ENCODE data around the gene ARPC5.

ARPC5 gene

GRCh38 chr1:183675381-183675780, 39.8 kb upstream of the ARPC5 start:
- Histone ChIP-seq H3K4me3 (replicated peaks; ENCODE audit: low read depth, low read length) (no peak overlapping the region), H3K36me3 (ENCODE audit: control insufficient read depth, insufficient read depth, low read length) (no peaks in the 10 kb centered on the region), H3K27me3 (replicated peaks; ENCODE audit: control insufficient read depth, insufficient read depth, low read length) (no peaks in the 10 kb centered on the region)
- DNase-seq (ENCODE audit: extremely low read depth, insufficient read length), result no peak
- TF ChIP-seq CTCF (IDR thresholded peaks at IDR 0.05; ENCODE audit: insufficient read depth, low read length, poor library complexity, severe bottlenecking), result no peak

- no peak overlapping the region for H3K4me3 ChIP-seq (replicated peaks; ENCODE audit: low read depth, low read length)
- no peaks in the 10 kb centered on the region for H3K36me3 ChIP-seq (ENCODE audit: control insufficient read depth, insufficient read depth, low read length)
- no peak for DNase-seq (ENCODE audit: extremely low read depth, insufficient read length)
- no peak for TF ChIP-seq CTCF (IDR thresholded peaks at IDR 0.05; ENCODE audit: insufficient read depth, low read length, poor library complexity, severe bottlenecking)
- no peaks in the 10 kb centered on the region for H3K27me3 ChIP-seq (replicated peaks; ENCODE audit: control insufficient read depth, insufficient read depth, low read length)
Observed at GRCh38 chr1:183674886-183675285, 39.3 kb upstream of the ARPC5 start.

- Histone ChIP-seq H3K27me3 (replicated peaks; ENCODE audit: control insufficient read depth, insufficient read depth, low read length) (no peaks in the 10 kb centered on the region), H3K36me3 (ENCODE audit: control insufficient read depth, insufficient read depth, low read length) (no peaks in the 10 kb centered on the region), H3K4me3 (replicated peaks; ENCODE audit: low read depth, low read length) (no peak overlapping the region)
- TF ChIP-seq CTCF (IDR thresholded peaks at IDR 0.05; ENCODE audit: insufficient read depth, low read length, poor library complexity, severe bottlenecking), result no peak
- DNase-seq (ENCODE audit: extremely low read depth, insufficient read length), result no peak
Observed at GRCh38 chr1:183674339-183674738, 38.8 kb upstream of the ARPC5 start.

- no peak for DNase-seq (ENCODE audit: extremely low read depth, insufficient read length)
- TF ChIP-seq CTCF (IDR thresholded peaks at IDR 0.05; ENCODE audit: insufficient read depth, low read length, poor library complexity, severe bottlenecking), result no peak
- no peaks in the 10 kb centered on the region for H3K27me3 ChIP-seq (replicated peaks; ENCODE audit: control insufficient read depth, insufficient read depth, low read length)
- no peak overlapping the region for H3K4me3 ChIP-seq (replicated peaks; ENCODE audit: low read depth, low read length)
- H3K36me3 ChIP-seq (ENCODE audit: control insufficient read depth, insufficient read depth, low read length), result no peaks in the 10 kb centered on the region
Observed at GRCh38 chr1:183673605-183674323, 38.2 kb upstream of the ARPC5 start.

- DNase-seq (ENCODE audit: extremely low read depth, insufficient read length), result no peak
- Histone ChIP-seq H3K27me3 (replicated peaks; ENCODE audit: control insufficient read depth, insufficient read depth, low read length) (no peaks in the 10 kb centered on the region), H3K36me3 (ENCODE audit: control insufficient read depth, insufficient read depth, low read length) (no peaks in the 10 kb centered on the region), H3K4me3 (replicated peaks; ENCODE audit: low read depth, low read length) (no peak overlapping the region)
- no peak for TF ChIP-seq CTCF (IDR thresholded peaks at IDR 0.05; ENCODE audit: insufficient read depth, low read length, poor library complexity, severe bottlenecking)
Observed at GRCh38 chr1:183670169-183670568, 34.6 kb upstream of the ARPC5 start.

- DNase-seq (ENCODE audit: extremely low read depth, insufficient read length), result no peak
- no peaks in the 10 kb centered on the region for H3K27me3 ChIP-seq (replicated peaks; ENCODE audit: control insufficient read depth, insufficient read depth, low read length)
- H3K4me3 ChIP-seq (replicated peaks; ENCODE audit: low read depth, low read length), result no peak overlapping the region
- no peak for TF ChIP-seq CTCF (IDR thresholded peaks at IDR 0.05; ENCODE audit: insufficient read depth, low read length, poor library complexity, severe bottlenecking)
- H3K36me3 ChIP-seq (ENCODE audit: control insufficient read depth, insufficient read depth, low read length), result no peaks in the 10 kb centered on the region
Observed at GRCh38 chr1:183656355-183656754, 20.8 kb upstream of the ARPC5 start.
